Measurements from ENCODE around the gene HEYL. TPM values are rescaled to one million over a fixed set of nuclear protein-coding genes. Genes with fewer than 3 reads are reported as not detected.
A peak's percentile ranks its signal among the peaks of the same experiment; 100 is the strongest.

HEYL gene
- total RNA-seq, 1 donor from 2014 or later: 4.9 TPM

DNA sequence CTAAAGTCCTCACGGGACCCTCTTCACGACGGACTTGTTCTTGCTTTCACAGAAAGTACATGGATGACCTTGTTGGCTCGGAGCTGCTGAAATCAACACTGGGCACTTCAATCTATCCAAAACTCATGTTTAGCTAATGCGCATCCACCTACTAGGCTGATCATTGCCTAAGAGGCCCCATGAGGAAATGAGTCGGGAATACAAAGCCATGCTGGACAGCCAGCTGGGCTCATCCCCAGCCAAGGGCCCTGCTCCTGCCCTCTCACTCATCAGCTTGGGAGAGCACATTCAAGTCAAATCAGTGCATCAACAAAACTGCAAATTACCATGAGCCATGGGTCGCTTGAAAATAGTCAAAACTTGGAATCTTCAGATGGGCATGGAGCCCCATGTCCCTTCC is 14.8 kb upstream of the HEYL start:
- TF ChIP-seq CTCF (conservative IDR thresholded peaks at IDR 0.05): no peak
- Mint-ChIP-seq H3K27ac (ENCODE audit: unreplicated experiment) (no peak overlapping the region), H3K9me3 (no peaks in the 10 kb centered on the region), H3K4me1 (peaks cover 11% of the 10 kb centered on the region), H3K36me3 (ENCODE audit: low read depth) (no peaks in the 10 kb centered on the region), H3K27me3 (ENCODE audit: low read depth) (peaks cover 9% of the 10 kb centered on the region), H3K4me3 (no peak overlapping the region)
- no peak for DNase-seq (ENCODE audit: low read depth, low spot score)

- DNase-seq (ENCODE audit: low read depth, low spot score): peak; percentile 70
- Mint-ChIP-seq H3K4me1 (peaks cover 7% of the 10 kb centered on the region), H3K4me3 (no peak overlapping the region), H3K27ac (ENCODE audit: unreplicated experiment) (no peak overlapping the region), H3K27me3 (ENCODE audit: low read depth) (peaks cover 9% of the 10 kb centered on the region), H3K9me3 (no peaks in the 10 kb centered on the region), H3K36me3 (ENCODE audit: low read depth) (no peaks in the 10 kb centered on the region)
- peak; percentile 96 for TF ChIP-seq CTCF (conservative IDR thresholded peaks at IDR 0.05)
Measured at GRCh38 chr1:39653546-39654031, 14.1 kb upstream of the HEYL start.

DNA sequence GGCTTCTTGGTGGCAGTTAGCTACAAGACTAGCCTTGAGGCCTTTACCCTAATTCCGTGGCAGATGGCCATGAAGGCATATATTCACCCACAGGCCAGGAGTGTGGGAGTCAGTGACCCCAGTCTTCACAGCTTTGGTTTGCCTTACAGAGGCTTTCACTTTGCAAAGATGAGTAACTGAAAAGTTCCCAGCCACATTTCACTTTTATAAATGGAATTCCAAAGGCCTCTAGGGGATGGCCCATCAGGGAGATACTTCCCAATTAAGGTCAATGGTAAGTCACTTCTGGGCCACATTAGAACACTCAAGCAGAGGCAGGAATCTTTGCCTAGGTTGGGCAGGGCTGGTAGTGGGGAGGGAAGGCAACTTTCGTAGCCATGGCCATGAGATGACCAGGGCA is 13.1 kb upstream of the HEYL start:
- no peaks in the 10 kb centered on the region for H3K36me3 Mint-ChIP-seq (ENCODE audit: low read depth)
- no peaks in the 10 kb centered on the region for H3K4me1 Mint-ChIP-seq
- H3K27me3 Mint-ChIP-seq (ENCODE audit: low read depth): peaks cover 9% of the 10 kb centered on the region
- no peak overlapping the region for H3K4me3 Mint-ChIP-seq
- no peak for TF ChIP-seq CTCF (conservative IDR thresholded peaks at IDR 0.05)
- no peaks in the 10 kb centered on the region for H3K9me3 Mint-ChIP-seq
- no peak overlapping the region for H3K27ac Mint-ChIP-seq (ENCODE audit: unreplicated experiment)
- no peak for DNase-seq (ENCODE audit: low read depth, low spot score)

GRCh38 chr1:39652105-39652504 is 12.7 kb upstream of the HEYL start:
- no peaks in the 10 kb centered on the region for H3K36me3 Mint-ChIP-seq (ENCODE audit: low read depth)
- TF ChIP-seq CTCF (conservative IDR thresholded peaks at IDR 0.05): no peak
- peaks cover 4% of the 10 kb centered on the region for H3K4me1 Mint-ChIP-seq
- H3K9me3 Mint-ChIP-seq: no peaks in the 10 kb centered on the region
- H3K4me3 Mint-ChIP-seq: no peak overlapping the region
- H3K27me3 Mint-ChIP-seq (ENCODE audit: low read depth): peaks cover 9% of the 10 kb centered on the region
- H3K27ac Mint-ChIP-seq (ENCODE audit: unreplicated experiment): no peak overlapping the region
- no peak for DNase-seq (ENCODE audit: low read depth, low spot score)

DNA sequence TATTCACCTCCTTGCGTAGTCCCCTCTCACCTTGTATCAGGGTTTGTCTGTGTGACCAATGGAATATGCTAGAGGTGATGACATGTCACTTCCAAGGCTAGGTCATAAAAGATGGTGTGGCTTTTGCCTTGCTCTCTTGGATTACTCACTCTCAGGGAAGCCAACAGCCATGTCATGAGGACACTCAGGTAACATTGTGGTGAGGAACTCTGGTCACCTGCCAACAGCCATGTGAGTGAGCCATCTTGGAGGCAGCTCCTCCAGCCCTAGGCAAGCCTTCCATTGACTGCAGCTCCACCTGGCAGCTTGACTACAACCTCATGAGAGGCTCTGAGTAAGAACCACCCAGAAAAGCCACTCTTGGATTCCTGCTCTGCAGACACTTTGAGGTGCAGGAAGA is 11.0 kb upstream of the HEYL start:
- Mint-ChIP-seq H3K4me1 (peaks cover 15% of the 10 kb centered on the region), H3K36me3 (ENCODE audit: low read depth) (no peaks in the 10 kb centered on the region), H3K9me3 (no peaks in the 10 kb centered on the region), H3K4me3 (no peak overlapping the region), H3K27me3 (ENCODE audit: low read depth) (peaks cover 9% of the 10 kb centered on the region), H3K27ac (ENCODE audit: unreplicated experiment) (no peak overlapping the region)
- no peak for DNase-seq (ENCODE audit: low read depth, low spot score)
- TF ChIP-seq CTCF (conservative IDR thresholded peaks at IDR 0.05): no peak

Measured in neural crest cell (in vitro differentiated cells).